HG03039 (cell line): Measurements from ENCODE around the gene HSH2D.
A peak's percentile ranks its signal among the peaks of the same experiment; 100 is the strongest.
"Not testable (repeated sequence)": the region's sequence is repeated elsewhere in the genome, so short reads cannot be mapped to it uniquely, and the experiment has no call there.

Experiments used
- ATAC-seq: cut with Tn5 transposase; IDR thresholded peaks from one replicate; pipeline ENCODE4 v1.9.1; 2021; ENCODE audit warnings: mild to moderate bottlenecking, moderate library complexity; ENCODE audit not compliant: unreplicated experiment

The HSH2D gene, protein sequence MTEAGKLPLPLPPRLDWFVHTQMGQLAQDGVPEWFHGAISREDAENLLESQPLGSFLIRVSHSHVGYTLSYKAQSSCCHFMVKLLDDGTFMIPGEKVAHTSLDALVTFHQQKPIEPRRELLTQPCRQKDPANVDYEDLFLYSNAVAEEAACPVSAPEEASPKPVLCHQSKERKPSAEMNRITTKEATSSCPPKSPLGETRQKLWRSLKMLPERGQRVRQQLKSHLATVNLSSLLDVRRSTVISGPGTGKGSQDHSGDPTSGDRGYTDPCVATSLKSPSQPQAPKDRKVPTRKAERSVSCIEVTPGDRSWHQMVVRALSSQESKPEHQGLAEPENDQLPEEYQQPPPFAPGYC

GRCh38 chr19:16143399-16144215 lies at the start of gene HSH2D:
Gene HSH2D, plus strand, starts transcription at chr19:16143685. Its CDS starts 5,066 bp downstream, at chr19:16148751.
- ATAC-seq = no peak

DNA sequence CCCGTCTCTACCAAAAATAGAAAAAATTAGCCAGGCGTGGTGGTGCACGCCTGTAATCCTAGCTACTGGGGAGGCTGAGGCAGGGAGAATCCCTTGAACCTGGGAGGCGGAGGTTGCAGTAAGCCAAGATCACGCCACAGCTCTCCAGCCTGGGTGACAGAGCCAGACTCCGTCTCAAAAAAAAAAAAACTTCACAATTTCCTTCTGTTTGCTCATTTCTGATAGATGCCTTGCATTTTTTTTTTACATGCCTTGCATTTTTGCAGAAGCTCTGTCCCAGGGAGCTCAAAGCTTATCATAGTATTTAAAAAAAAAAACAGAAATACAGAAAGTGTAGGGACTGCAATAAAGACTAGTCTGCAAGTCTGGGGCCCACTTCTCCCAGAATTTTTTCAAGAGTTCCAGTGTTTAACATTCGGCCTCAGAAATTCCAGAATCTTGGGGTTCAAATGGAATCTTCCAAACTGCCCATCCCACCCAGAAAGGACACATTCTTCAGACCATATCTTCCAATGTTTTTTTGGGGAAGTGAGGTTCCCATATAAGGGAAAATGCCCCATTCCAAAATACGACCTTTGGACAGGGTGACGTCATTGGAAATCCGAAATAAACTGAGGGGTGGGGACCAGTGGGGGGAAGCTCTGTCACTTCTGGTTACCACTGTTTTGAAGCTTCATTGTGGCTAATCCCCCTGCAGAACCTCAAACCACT lies 49.0 kb upstream of the HSH2D start:
- ATAC-seq = no peak

DNA sequence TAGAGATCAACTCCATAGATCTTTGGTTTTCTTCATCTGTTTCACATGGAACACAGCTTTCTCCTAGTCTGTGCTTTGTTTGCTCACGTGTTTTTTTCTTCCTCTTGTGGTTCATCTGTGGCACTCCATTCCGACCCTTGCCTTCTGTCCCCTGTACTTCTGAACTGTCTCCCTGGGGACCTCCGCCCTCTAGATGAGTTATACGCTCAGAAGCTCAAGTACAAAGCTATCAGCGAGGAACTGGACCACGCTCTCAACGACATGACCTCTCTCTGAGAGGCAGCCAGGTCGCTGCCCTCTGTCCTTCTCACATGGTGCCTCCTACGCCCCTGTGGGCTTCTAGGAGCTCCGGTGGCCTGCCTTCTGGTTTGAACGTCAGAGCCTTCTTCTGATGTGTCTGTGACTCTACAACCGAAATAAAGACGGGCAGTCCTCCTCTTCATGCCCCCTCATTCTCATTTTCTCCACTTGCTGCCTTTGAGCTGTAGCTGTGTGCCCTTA lies 48.4 kb upstream of the HSH2D start:
- ATAC-seq = no peak

GRCh38 chr19:16096280-16096855 lies 47.1 kb upstream of the HSH2D start:
- ATAC-seq = no peak

GRCh38 chr19:16098416-16098768 lies 45.1 kb upstream of the HSH2D start:
- no peak for ATAC-seq

GRCh38 chr19:16098821-16099220 lies 44.7 kb upstream of the HSH2D start:
- ATAC-seq = no peak

DNA sequence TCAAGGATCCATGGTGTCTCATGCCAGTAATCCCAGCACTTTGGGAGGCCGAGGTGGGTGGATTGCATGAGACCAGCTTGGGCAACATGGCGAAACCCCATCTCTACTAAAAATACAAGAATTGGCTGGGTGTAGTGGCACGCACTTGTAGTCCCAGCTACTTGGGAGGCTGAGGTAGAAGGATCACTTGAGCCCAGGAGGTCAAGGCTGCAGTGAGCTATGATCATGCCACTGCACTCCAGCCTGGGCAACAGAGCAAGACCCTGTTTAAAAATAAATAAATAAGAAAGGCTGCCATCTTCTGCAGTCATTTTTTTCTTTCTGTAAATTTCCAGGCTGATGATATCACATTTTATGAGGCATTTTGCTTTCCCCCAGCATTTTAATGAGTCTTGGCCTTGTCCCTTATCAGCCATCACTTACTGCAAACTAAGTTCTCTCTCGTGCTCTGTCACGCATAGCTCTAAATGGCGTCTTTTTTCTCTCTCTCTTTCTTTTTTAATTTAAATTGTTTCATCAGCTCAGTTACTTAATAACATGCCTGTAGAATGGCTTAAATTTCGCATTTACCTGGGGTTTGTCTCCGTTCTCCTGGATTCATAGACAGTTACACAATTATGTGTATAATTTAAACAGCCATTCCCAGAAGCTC lies 44.0 kb upstream of the HSH2D start:
- not testable (repeated sequence) for ATAC-seq

- ATAC-seq = no peak
Observed at GRCh38 chr19:16100524-16100923, 43.0 kb upstream of the HSH2D start.

- no peak for ATAC-seq
Observed at GRCh38 chr19:16104722-16105121, 38.8 kb upstream of the HSH2D start.

- ATAC-seq = no peak
Observed at GRCh38 chr19:16106121-16106520, 37.4 kb upstream of the HSH2D start.

DNA sequence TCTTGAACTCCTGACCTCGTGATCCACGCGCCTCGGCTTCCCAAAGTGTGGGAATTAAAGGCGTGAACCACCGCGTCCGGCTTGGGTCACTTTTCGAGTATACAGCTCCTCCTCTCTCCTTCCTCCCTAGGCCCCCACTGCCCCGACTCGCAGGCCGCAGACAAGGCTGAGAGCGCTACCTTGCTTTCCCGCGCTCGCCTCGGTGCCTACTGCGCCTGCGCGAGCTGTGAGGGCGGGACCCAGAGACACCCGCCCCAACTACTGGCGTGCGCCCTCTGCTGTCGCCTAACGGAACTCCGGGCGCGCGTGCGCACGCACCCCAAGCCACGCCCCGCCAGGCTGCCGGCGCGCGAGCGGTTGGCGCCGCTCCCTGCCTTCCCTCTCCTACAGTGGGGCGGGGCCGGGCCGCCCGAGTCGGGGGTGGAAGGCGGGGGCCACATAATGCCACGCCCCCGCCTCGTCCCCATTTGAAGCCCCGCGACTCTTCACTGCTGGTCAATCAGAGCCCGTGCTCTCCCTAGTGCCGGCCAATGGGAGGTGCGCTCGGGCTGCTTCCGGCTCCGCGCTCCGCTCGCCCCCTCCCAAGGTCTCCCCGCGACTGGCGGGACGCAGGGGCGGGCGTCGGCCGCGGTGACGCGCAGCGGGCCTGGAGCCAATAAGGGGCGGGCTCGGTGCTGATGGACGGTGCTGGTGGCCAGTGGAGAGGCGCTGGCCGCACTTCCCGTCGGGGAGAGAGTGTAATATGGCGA lies 32.2 kb upstream of the HSH2D start, which contains the start of gene RAB8A:
Gene RAB8A, plus strand, starts transcription at position 730 of the 749 bp plus-strand sequence. Its CDS starts 13 bp downstream, at position 743.
- peak; percentile 83 for ATAC-seq

GRCh38 chr19:16111909-16112752 lies 31.4 kb upstream of the HSH2D start:
- ATAC-seq = no peak

GRCh38 chr19:16112778-16113177 lies 30.7 kb upstream of the HSH2D start:
- no peak for ATAC-seq

DNA sequence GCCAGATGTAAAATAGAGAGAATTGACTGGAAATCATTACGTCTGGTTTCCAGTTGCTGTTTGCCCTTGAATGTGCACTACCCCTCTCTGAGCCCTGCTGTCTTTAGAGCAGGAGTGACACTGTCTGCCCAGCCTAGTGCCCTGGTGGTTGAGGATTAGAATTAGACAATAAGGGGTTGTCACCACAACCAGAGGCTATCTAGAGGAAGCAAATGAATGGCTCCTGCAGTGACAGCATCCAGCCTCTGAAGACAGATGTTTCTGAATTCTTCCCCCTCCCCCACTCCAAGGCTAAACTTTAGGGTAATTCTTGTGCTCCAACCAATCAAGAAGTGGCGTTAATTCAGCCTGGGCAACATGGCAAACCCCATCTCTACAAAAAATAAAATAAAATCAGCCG lies 29.8 kb upstream of the HSH2D start:
- ATAC-seq = no peak

- ATAC-seq = no peak
Observed at GRCh38 chr19:16115301-16116039, 28.0 kb upstream of the HSH2D start.

DNA sequence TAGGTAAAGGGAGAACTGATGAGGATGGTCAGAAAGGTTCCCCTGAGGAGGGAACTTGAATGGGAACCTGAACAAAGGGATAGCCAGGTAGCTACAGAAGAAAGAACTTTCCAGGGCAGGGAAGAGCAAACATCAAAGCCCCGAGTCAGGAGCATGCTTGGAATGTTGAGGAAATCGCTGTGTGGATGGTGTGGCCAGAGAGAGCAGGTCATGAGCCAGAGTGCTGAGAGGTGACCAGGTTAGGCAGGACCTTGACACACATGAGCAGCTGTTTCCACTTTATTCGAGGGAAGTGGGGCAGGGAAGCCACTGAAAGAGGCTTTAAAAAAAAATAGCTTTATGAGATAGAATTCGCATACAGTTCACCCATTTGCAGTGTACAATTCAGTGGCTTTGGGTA lies 27.4 kb upstream of the HSH2D start:
- no peak for ATAC-seq

- no peak for ATAC-seq
Observed at GRCh38 chr19:16117594-16118033, 25.9 kb upstream of the HSH2D start.

DNA sequence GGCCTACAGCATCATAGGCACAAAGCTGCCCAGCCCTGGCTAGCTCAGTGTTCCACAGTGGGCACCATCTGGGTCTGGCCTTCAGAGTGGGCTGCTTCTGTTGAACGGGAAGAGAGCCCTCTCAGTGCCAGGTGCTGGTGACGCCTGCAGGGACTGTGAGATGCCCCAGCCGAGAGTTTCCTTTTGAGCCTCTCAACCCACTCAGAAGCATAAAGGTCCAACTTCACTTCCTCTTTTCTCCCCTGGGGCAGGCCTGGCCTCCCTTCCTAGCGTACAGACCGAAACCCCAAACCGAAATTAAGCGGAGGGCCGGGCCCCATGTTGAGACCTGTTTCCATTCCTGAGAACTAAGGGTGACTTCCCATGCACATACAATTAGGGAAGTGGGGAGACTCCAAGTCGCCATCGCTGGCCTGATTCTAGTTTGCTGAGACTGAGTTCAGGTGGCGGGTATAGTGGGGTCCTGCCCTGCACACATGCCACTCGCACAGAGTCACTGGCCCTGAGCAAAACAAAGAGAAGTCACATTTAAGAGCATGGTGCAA lies 24.9 kb upstream of the HSH2D start:
- peak; percentile 63 for ATAC-seq
